NCI-H460 (cell line): ENCODE results near the gene SLC6A7. TPM values are rescaled to one million over a fixed set of nuclear protein-coding genes. Genes with fewer than 3 reads are reported as not detected.

Experiments
- DNase-seq: peaks from one replicate; pipeline ENCODE4 v3.0.0-alpha.2; 2016; ENCODE audit warnings: low read depth; ENCODE audit errors: extremely low read depth
- polyA plus RNA-seq: library from polyadenylated mRNA; depleted of rRNA; stranded (reverse); fragments of >200 nt; gene quantifications from 2 replicates; pipeline ENCODE4 v1.2.3, GENCODE V29; 2014; cell fraction: nucleus; rRNA removed
- total RNA-seq: library from RNA; depleted of rRNA; stranded (reverse); fragments of >200 nt; shearing (Covaris generic); gene quantifications from 2 replicates; pipeline ENCODE4 v1.2.3, GENCODE V29; 2014; rRNA removed

Gene SLC6A7
- 1.6 TPM in 2 replicates for total RNA-seq
- 1.1 and 3.4 TPM in 2 replicates for polyA plus RNA-seq

GRCh38 chr5:150189728-150190502 is at the start of gene SLC6A7:
TSS of gene SLC6A7 (plus strand) at chr5:150190062. CDS start at chr5:150190328, 266 bp downstream.
- no peak for DNase-seq

- no peak for DNase-seq
Measured at GRCh38 chr5:150140830-150141229, 49.0 kb upstream of the SLC6A7 start.

- no peak for DNase-seq
Measured at GRCh38 chr5:150141544-150142184, 48.2 kb upstream of the SLC6A7 start.

- no peak for DNase-seq
Measured at GRCh38 chr5:150142185-150142958, 47.5 kb upstream of the SLC6A7 start.

GRCh38 chr5:150142959-150143349 is 46.9 kb upstream of the SLC6A7 start:
- peak; percentile 94 for DNase-seq

- peak; percentile 90 for DNase-seq
Measured at GRCh38 chr5:150143350-150144245, 46.3 kb upstream of the SLC6A7 start.

- peak; percentile 72 for DNase-seq
Measured at GRCh38 chr5:150144246-150144801, 45.5 kb upstream of the SLC6A7 start.

GRCh38 chr5:150144879-150145278 is 45.0 kb upstream of the SLC6A7 start:
- no peak for DNase-seq

GRCh38 chr5:150146235-150146634 is 43.6 kb upstream of the SLC6A7 start:
- no peak for DNase-seq

GRCh38 chr5:150146862-150147601 is 42.8 kb upstream of the SLC6A7 start:
- DNase-seq = no peak

GRCh38 chr5:150147670-150148069 is 42.2 kb upstream of the SLC6A7 start:
- DNase-seq = no peak

GRCh38 chr5:150148117-150148927 is 41.5 kb upstream of the SLC6A7 start:
- no peak for DNase-seq

GRCh38 chr5:150149618-150150017 is 40.2 kb upstream of the SLC6A7 start:
- DNase-seq = no peak

GRCh38 chr5:150152636-150153462 is 37.0 kb upstream of the SLC6A7 start:
- no peak for DNase-seq

GRCh38 chr5:150153483-150153882 is 36.4 kb upstream of the SLC6A7 start:
- DNase-seq = no peak

GRCh38 chr5:150153957-150154617 is 35.8 kb upstream of the SLC6A7 start:
- no peak for DNase-seq

GRCh38 chr5:150154618-150155128 is 35.2 kb upstream of the SLC6A7 start:
- no peak for DNase-seq
